Hepatocyte (in vitro differentiated cells): ENCODE measurements around the gene TCL1B. TPM values are rescaled to one million over a fixed set of nuclear protein-coding genes. Genes with fewer than 3 reads are reported as not detected.

Experiments
- DNase-seq: peaks from one replicate; pipeline ENCODE4 v3.0.0-alpha.2; 2016; ENCODE audit warnings: low spot score
- H2AFZ ChIP-seq: fragments of 200-600 bp; sonication (generic); 2 replicates; pipeline ENCODE4 v1.6.0; 2016; ENCODE audit warnings: antibody characterized with exemption, mild to moderate bottlenecking
- H3K27ac ChIP-seq: fragments of 200-600 bp; sonication (generic); 2 replicates; pipeline ENCODE4 v1.5.1; 2016; ENCODE audit warnings: mild to moderate bottlenecking
- H3K27me3 ChIP-seq: fragments of 200-600 bp; sonication (generic); 2 replicates; pipeline ENCODE4 v1.6.1; 2016
- H3K36me3 ChIP-seq: fragments of 200-600 bp; sonication (generic); replicated peaks from 2 replicates; pipeline ENCODE4 v1.5.1; 2016; ENCODE audit warnings: low read depth; ENCODE audit not compliant: insufficient read depth
- H3K4me1 ChIP-seq: fragments of 200-600 bp; sonication (generic); 2 replicates; pipeline ENCODE4 v1.5.1; 2016; ENCODE audit warnings: mild to moderate bottlenecking, moderate library complexity; ENCODE audit not compliant: insufficient read depth
- H3K4me2 ChIP-seq: fragments of 200-600 bp; sonication (generic); 2 replicates; pipeline ENCODE4 v1.6.0; 2016
- H3K4me3 ChIP-seq: fragments of 200-600 bp; sonication (generic); 2 replicates; pipeline ENCODE4 v1.5.1; 2016; ENCODE audit warnings: mild to moderate bottlenecking
- H3K79me2 ChIP-seq: fragments of 200-600 bp; sonication (generic); 2 replicates; pipeline ENCODE4 v1.6.0; 2017; ENCODE audit warnings: mild to moderate bottlenecking
- H3K9me2 ChIP-seq: fragments of 200-600 bp; sonication (generic); replicated peaks from 2 replicates; pipeline ENCODE4 v1.6.0; 2017; ENCODE audit warnings: mild to moderate bottlenecking; ENCODE audit not compliant: insufficient read depth
- H3K9me3 ChIP-seq: fragments of 200-600 bp; sonication (generic); 2 replicates; pipeline ENCODE4 v1.5.1; 2016; ENCODE audit warnings: low read depth, mild to moderate bottlenecking
- H4K20me1 ChIP-seq: fragments of 200-600 bp; sonication (generic); 2 replicates; pipeline ENCODE4 v1.6.0; 2016; ENCODE audit warnings: mild to moderate bottlenecking; ENCODE audit not compliant: insufficient read depth, poor library complexity, severe bottlenecking
- EZH2 ChIP-seq: fragments of 200-600 bp; sonication (generic); IDR thresholded peaks from 2 replicates; pipeline ENCODE4 v1.6.1; 2016; ENCODE audit warnings: antibody characterized with exemption, mild to moderate bottlenecking, borderline replicate concordance
- EZH2phosphoT487 ChIP-seq: fragments of 200-600 bp; sonication (generic); IDR thresholded peaks from one replicate; pipeline ENCODE4 v1.6.1; 2018; ENCODE audit warnings: antibody characterized with exemption, mild to moderate bottlenecking, low read depth, moderate library complexity; ENCODE audit not compliant: unreplicated experiment, severe bottlenecking
- WGBS: methylation state at CpG from one replicate; pipeline ENCODE4 v1.1.6; 2016; ENCODE audit warnings: low lambda C conversion rate; ENCODE audit errors: missing lambda C conversion rate; 5-methylcytosine and 5-hydroxymethylcytosine counted together
- polyA plus RNA-seq: library from polyadenylated mRNA; unstranded; fragments of >200 nt; fragmentation: Nextera tagmentation; extraction: Ambion mirVana; gene quantifications from 2 replicates; pipeline ENCODE4 v1.2.1, GENCODE V29; 2016
- total RNA-seq: library from RNA; depleted of rRNA; stranded (reverse); fragments of >200 nt; gene quantifications from 2 replicates; pipeline ENCODE4 v1.2.3, GENCODE V29; 2014
- TF ChIP-seq, protein P1 (sequence below): fragments of 200-600 bp; sonication (generic); IDR thresholded peaks from 2 replicates; pipeline ENCODE4 v1.5.1; 2016; ENCODE audit warnings: antibody characterized with exemption, mild to moderate bottlenecking; ENCODE audit not compliant: poor library complexity

TCL1B gene, protein sequence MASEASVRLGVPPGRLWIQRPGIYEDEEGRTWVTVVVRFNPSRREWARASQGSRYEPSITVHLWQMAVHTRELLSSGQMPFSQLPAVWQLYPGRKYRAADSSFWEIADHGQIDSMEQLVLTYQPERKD
- total RNA-seq (0.50 TPM in 1 of 2 replicates, not detected in the other), polyA plus RNA-seq (not detected in 2 replicates)

DNA sequence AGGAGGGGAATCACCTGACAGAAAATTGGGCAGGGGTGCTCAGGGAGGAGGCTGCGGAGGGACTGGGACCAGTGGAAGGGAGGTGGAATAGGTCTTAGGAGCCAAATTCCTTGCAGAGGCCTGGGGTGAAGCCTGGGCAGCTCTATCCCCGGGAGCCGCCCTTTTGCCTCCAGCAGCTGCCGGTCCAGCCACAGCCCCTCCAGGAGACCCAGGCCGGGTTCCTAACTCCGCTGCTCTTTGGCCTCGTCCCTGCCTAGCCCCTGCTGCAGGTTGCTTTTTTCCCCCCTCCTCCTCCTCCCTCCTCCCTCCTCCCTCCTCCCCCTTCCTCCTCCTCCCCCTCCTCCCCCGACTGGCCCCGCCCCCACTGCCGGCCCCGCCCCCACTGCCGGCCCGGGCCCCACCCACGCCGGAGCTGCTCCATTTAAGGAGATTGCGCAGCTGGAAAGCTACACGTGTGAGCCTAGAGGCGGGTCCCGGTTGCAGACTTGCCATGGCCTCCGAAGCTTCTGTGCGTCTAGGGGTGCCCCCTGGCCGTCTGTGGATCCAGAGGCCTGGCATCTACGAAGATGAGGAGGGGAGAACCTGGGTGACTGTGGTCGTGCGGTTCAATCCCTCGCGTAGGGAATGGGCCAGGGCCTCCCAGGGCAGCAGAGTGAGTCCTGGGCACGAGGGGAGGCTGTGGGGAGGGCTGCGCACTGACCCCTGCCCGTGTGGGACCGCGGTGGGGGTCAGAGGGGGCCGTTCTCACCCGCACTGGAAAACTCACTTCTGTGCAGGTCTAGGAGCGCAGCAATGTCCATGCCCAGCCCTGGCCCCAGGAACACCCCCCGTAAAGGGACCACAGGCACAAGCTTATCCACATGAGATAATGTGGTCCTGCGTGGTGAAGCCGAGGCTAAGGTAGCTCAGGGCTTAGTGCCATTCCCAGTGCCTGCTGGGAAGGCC is at the start of gene TCL1B:
TCL1B (plus strand) TSS at position 449 of the 945 bp plus-strand sequence; CDS start at position 491, 42 bp downstream.
- no peak for DNase-seq
- Histone ChIP-seq H3K36me3 (no peaks in the 10 kb centered on the region), H3K9me2 (no peaks in the 10 kb centered on the region), H3K4me3 (no peak within 1 kb of the TSS), H4K20me1 (no peaks in the 10 kb centered on the region), H2AFZ (no peak within 1 kb of the TSS), H3K4me1 (no peaks in the 10 kb centered on the region), H3K79me2 (no peaks in the 10 kb centered on the region), H3K4me2 (no peak within 1 kb of the TSS), H3K27me3 (no peaks in the 10 kb centered on the region), H3K9me3 (no peaks in the 10 kb centered on the region), H3K27ac (no peak within 1 kb of the TSS)
- 78% methylated on average over 33 of the region's 38 CpGs for WGBS
- TF ChIP-seq EZH2phosphoT487 (no peak), EZH2 (no peak)
- TF ChIP-seq, protein P1, sequence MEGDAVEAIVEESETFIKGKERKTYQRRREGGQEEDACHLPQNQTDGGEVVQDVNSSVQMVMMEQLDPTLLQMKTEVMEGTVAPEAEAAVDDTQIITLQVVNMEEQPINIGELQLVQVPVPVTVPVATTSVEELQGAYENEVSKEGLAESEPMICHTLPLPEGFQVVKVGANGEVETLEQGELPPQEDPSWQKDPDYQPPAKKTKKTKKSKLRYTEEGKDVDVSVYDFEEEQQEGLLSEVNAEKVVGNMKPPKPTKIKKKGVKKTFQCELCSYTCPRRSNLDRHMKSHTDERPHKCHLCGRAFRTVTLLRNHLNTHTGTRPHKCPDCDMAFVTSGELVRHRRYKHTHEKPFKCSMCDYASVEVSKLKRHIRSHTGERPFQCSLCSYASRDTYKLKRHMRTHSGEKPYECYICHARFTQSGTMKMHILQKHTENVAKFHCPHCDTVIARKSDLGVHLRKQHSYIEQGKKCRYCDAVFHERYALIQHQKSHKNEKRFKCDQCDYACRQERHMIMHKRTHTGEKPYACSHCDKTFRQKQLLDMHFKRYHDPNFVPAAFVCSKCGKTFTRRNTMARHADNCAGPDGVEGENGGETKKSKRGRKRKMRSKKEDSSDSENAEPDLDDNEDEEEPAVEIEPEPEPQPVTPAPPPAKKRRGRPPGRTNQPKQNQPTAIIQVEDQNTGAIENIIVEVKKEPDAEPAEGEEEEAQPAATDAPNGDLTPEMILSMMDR = no peak

DNA sequence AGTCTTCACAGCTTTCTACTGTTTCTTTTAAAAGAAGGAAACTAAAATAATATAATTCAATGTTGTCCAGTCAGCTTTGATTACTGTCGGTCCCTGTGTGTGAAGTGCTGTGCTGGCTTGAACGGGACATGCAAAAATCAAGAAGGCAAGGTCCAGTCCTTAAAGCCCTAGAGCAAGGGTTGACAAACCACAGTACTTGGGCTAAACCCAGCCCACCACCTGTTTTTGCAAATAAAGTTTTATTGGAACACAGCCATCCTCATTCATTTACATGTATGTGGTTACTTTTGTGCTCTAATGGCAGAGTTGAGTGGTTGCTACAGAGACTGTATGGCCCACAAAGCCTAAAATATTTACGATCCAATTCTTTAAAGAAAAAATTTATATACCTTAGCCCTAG is 41.2 kb upstream of the TCL1B start:
- Histone ChIP-seq H3K27ac (no peak overlapping the region), H3K79me2 (no peaks in the 10 kb centered on the region), H3K4me2 (no peak overlapping the region), H3K27me3 (no peaks in the 10 kb centered on the region), H2AFZ (no peak overlapping the region), H3K9me3 (no peaks in the 10 kb centered on the region), H3K4me3 (no peak overlapping the region), H4K20me1 (no peaks in the 10 kb centered on the region), H3K9me2 (no peaks in the 10 kb centered on the region), H3K4me1 (no peaks in the 10 kb centered on the region), H3K36me3 (no peaks in the 10 kb centered on the region)
- TF ChIP-seq, protein P1 = no peak
- no peak for TF ChIP-seq EZH2phosphoT487
- no peak for TF ChIP-seq EZH2
- DNase-seq = no peak
- WGBS = 95% methylated on average over 3 of the region's 3 CpGs

DNA sequence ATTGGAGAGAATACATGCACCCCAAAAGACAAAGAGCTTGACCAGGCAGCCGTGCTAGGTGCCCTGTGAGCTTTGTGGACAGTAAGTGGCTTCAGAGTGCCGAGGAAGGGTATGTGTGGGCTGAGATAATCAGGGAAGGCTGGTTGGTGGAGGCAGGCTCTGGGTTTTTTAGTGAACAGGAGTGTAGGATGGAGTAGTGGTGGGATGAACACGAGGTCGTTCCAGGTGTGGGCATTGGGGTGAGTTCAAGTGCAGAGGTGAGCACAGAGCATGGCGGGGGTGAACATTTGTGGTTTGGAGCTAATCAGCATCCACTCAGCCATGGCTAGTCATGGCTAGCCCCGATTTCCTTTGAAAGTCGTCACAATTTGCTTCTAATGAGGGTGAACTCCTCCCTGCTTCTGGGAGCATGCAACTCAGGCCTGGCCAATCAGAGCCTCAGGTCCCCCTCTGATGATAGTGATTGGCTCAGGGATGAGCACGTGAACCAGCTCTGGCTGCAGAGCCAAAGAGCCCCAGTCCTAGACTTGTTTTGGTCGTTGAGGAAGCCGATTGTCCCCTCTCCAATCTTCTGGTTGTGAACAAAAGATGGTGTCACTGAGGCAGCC is 40.7 kb upstream of the TCL1B start:
- Histone ChIP-seq H2AFZ (no peak overlapping the region), H4K20me1 (no peaks in the 10 kb centered on the region), H3K9me2 (no peaks in the 10 kb centered on the region), H3K9me3 (no peaks in the 10 kb centered on the region), H3K4me1 (no peaks in the 10 kb centered on the region), H3K36me3 (no peaks in the 10 kb centered on the region), H3K4me2 (no peak overlapping the region), H3K4me3 (no peak overlapping the region), H3K79me2 (no peaks in the 10 kb centered on the region), H3K27me3 (no peaks in the 10 kb centered on the region), H3K27ac (no peak overlapping the region)
- 91% methylated on average over 10 of the region's 10 CpGs for WGBS
- TF ChIP-seq EZH2phosphoT487 (no peak), EZH2 (no peak)
- TF ChIP-seq, protein P1 = no peak
- no peak for DNase-seq
